Measurements from ENCODE around the gene VPS26C.
"Not testable (repeated sequence)": the region's sequence is repeated elsewhere in the genome, so short reads cannot be mapped to it uniquely, and the experiment has no call there.

VPS26C gene

GRCh38 chr21:37223804-37224345 lies 43.3 kb downstream of the VPS26C start:
- H3K36me3 ChIP-seq (ENCODE audit: control insufficient read depth, insufficient read depth, low read length): peaks cover 32% of the 10 kb centered on the region

GRCh38 chr21:37222248-37222647 lies 44.9 kb downstream of the VPS26C start:
- not testable (repeated sequence) for H3K27me3 ChIP-seq (ENCODE audit: control insufficient read depth, insufficient read depth, low read length); H3K9ac ChIP-seq (ENCODE audit: low read length); H3K4me1 ChIP-seq (ENCODE audit: control insufficient read depth, insufficient read depth, low read length); H3K27ac ChIP-seq (ENCODE audit: low read depth, low read length); H3K4me3 ChIP-seq (ENCODE audit: low read length)
- peaks cover 28% of the 10 kb centered on the region for H3K36me3 ChIP-seq (ENCODE audit: control insufficient read depth, insufficient read depth, low read length)

More at GRCh38 chr21:37223804-37224345, 43.3 kb downstream of the VPS26C start:
- H3K27ac ChIP-seq (ENCODE audit: low read depth, low read length): no peak overlapping the region
- no peaks in the 10 kb centered on the region for H3K4me1 ChIP-seq (ENCODE audit: control insufficient read depth, insufficient read depth, low read length)
- H3K9ac ChIP-seq (ENCODE audit: low read length): no peak overlapping the region
- no peaks in the 10 kb centered on the region for H3K27me3 ChIP-seq (ENCODE audit: control insufficient read depth, insufficient read depth, low read length)
- H3K4me3 ChIP-seq (ENCODE audit: low read length): no peak overlapping the region

- Histone ChIP-seq H3K9ac (ENCODE audit: low read length) (no peak overlapping the region), H3K4me3 (ENCODE audit: low read length) (peak overlapping the region; percentile 69), H3K27me3 (ENCODE audit: control insufficient read depth, insufficient read depth, low read length) (no peaks in the 10 kb centered on the region), H3K36me3 (ENCODE audit: control insufficient read depth, insufficient read depth, low read length) (peaks cover 18% of the 10 kb centered on the region), H3K27ac (ENCODE audit: low read depth, low read length) (peak overlapping the region; percentile 43), H3K4me1 (ENCODE audit: control insufficient read depth, insufficient read depth, low read length) (no peaks in the 10 kb centered on the region)
These were observed 46.0 kb downstream of the VPS26C start for GRCh38 chr21:37220981-37221664.

DNA sequence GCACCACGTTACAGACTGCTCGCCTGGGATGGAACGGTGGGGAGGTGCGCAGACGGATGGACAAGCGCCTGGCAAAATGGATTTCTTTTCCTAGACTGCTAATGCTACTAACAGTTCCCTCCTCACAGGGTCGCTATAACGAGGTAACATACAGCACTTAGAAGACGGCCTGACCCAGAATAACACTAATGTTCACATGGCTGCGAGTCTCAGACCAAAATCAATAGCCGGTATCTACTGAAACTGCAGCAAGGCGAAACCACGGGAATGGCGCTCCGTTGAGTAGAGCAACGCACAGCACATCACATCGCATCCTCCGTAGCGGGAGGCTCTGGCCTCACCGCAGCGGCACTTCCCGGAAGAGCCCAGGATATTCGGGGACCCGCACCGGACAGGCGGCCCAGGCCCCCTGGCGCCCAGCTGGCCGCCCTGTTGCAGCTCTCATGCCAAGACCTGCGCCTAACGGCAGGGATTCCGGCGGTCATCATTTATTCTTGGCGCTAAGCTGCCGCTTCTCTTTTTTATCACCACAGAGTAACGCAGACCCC lies 46.6 kb downstream of the VPS26C start:
- Histone ChIP-seq H3K4me3 (ENCODE audit: low read length) (peak overlapping the region; percentile 69), H3K9ac (ENCODE audit: low read length) (no peak overlapping the region), H3K27ac (ENCODE audit: low read depth, low read length) (no peak overlapping the region), H3K4me1 (ENCODE audit: control insufficient read depth, insufficient read depth, low read length) (no peaks in the 10 kb centered on the region), H3K36me3 (ENCODE audit: control insufficient read depth, insufficient read depth, low read length) (peaks cover 14% of the 10 kb centered on the region), H3K27me3 (ENCODE audit: control insufficient read depth, insufficient read depth, low read length) (no peaks in the 10 kb centered on the region)

DNA sequence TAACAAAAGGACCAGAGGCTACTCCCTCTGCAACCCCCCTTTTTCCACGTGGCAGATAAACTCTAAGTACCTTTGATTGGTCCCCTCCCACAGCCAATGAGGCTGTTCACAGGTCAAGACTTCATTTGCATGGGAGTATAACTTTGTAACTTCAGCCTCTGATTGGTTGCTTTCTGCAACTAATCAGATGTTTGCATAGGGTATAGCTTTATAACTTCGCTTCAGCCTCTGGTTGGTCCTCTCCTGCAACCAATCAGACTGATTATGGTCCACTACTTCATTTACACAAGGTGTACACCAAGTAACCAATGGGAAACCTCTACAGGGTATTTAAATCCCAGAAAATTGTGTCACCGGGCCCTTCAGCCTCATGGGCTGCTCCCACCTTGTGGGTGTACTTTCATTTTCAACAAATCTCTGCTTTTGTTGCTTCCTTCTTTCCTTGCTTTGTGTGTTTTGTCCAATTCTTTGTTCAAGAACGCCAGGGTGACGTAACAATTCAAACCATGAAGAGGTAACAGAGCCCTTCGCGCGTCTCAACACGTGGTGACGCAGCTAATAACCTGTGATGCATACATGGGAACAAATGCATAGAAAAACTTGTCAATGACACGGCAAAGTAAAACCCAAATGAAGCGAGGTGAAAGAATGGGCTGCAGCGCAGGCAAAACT lies 47.2 kb downstream of the VPS26C start:
- Histone ChIP-seq H3K36me3 (ENCODE audit: control insufficient read depth, insufficient read depth, low read length) (peaks cover 8% of the 10 kb centered on the region), H3K27ac (ENCODE audit: low read depth, low read length) (no peak overlapping the region), H3K4me3 (ENCODE audit: low read length) (peak overlapping the region; percentile 69), H3K9ac (ENCODE audit: low read length) (no peak overlapping the region), H3K27me3 (ENCODE audit: control insufficient read depth, insufficient read depth, low read length) (no peaks in the 10 kb centered on the region), H3K4me1 (ENCODE audit: control insufficient read depth, insufficient read depth, low read length) (no peaks in the 10 kb centered on the region)

GRCh38 chr21:37214952-37215351 lies 52.2 kb downstream of the VPS26C start:
- H3K4me3 ChIP-seq (ENCODE audit: low read length): no peak overlapping the region
- H3K27me3 ChIP-seq (ENCODE audit: control insufficient read depth, insufficient read depth, low read length): no peaks in the 10 kb centered on the region
- no peaks in the 10 kb centered on the region for H3K4me1 ChIP-seq (ENCODE audit: control insufficient read depth, insufficient read depth, low read length)
- H3K9ac ChIP-seq (ENCODE audit: low read length): no peak overlapping the region
- H3K27ac ChIP-seq (ENCODE audit: low read depth, low read length): no peak overlapping the region
- no peaks in the 10 kb centered on the region for H3K36me3 ChIP-seq (ENCODE audit: control insufficient read depth, insufficient read depth, low read length)

DNA sequence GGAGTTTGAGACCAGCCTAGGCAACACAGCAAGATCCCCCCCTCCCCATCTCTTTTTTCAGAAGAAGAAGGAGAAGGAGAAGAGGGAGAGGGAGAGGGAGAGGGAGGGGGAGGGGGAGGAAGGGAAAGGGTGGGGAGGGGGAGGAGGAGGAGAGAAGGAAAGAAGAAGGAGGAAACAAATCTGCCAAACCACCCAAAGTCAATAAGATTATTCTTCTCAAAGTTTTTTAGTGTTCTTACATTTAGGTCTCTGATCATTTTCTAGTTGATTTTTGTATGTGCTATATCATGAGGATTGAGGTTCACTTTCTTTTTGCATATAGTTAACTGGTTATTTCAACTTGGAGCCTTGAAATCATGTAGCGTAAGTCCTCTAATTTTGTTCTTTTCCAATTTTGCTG lies 56.3 kb downstream of the VPS26C start:
- H3K4me3 ChIP-seq (ENCODE audit: low read length): no peak overlapping the region
- no peak overlapping the region for H3K27ac ChIP-seq (ENCODE audit: low read depth, low read length)

GRCh38 chr21:37210130-37210529 lies 57.0 kb downstream of the VPS26C start:
- H3K4me1 ChIP-seq (ENCODE audit: control insufficient read depth, insufficient read depth, low read length): no peaks in the 10 kb centered on the region
- H3K36me3 ChIP-seq (ENCODE audit: control insufficient read depth, insufficient read depth, low read length): no peaks in the 10 kb centered on the region
- H3K4me3 ChIP-seq (ENCODE audit: low read length): no peak overlapping the region
- H3K27me3 ChIP-seq (ENCODE audit: control insufficient read depth, insufficient read depth, low read length): no peaks in the 10 kb centered on the region
- no peak overlapping the region for H3K9ac ChIP-seq (ENCODE audit: low read length)
- H3K27ac ChIP-seq (ENCODE audit: low read depth, low read length): no peak overlapping the region

More for the DNA sequence above, 56.3 kb downstream of the VPS26C start:
- no peak overlapping the region for H3K9ac ChIP-seq (ENCODE audit: low read length)
- no peaks in the 10 kb centered on the region for H3K27me3 ChIP-seq (ENCODE audit: control insufficient read depth, insufficient read depth, low read length)
- no peaks in the 10 kb centered on the region for H3K36me3 ChIP-seq (ENCODE audit: control insufficient read depth, insufficient read depth, low read length)
- H3K4me1 ChIP-seq (ENCODE audit: control insufficient read depth, insufficient read depth, low read length): no peaks in the 10 kb centered on the region

DNA sequence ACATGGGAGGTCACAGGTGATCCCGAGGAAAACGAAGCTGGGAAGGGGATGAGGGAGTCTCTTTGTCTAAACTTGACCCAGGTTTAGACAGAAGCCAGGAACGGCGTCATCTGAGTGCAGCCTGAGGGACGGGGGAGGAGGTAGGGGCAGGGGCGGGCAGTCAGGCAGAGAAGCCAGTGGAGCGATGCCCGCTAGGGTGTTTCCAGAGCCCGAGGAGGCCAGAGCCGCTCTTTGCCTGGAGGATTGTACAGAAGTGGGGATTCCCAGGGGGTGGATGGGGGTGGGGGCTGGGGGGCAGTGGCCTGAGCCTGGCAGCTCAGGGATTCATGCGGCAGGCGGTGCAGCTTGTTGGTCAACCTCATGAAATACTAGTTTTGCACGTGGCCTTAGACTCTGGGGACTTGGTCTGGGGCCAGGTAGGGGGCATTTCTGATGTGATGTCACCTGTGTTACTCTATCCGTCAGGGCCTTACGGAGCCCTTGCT lies 58.4 kb downstream of the VPS26C start:
- H3K36me3 ChIP-seq (ENCODE audit: control insufficient read depth, insufficient read depth, low read length): no peaks in the 10 kb centered on the region
- no peak overlapping the region for H3K27ac ChIP-seq (ENCODE audit: low read depth, low read length)
- H3K9ac ChIP-seq (ENCODE audit: low read length): no peak overlapping the region
- no peaks in the 10 kb centered on the region for H3K27me3 ChIP-seq (ENCODE audit: control insufficient read depth, insufficient read depth, low read length)
- H3K4me1 ChIP-seq (ENCODE audit: control insufficient read depth, insufficient read depth, low read length): no peaks in the 10 kb centered on the region
- H3K4me3 ChIP-seq (ENCODE audit: low read length): no peak overlapping the region

DNA sequence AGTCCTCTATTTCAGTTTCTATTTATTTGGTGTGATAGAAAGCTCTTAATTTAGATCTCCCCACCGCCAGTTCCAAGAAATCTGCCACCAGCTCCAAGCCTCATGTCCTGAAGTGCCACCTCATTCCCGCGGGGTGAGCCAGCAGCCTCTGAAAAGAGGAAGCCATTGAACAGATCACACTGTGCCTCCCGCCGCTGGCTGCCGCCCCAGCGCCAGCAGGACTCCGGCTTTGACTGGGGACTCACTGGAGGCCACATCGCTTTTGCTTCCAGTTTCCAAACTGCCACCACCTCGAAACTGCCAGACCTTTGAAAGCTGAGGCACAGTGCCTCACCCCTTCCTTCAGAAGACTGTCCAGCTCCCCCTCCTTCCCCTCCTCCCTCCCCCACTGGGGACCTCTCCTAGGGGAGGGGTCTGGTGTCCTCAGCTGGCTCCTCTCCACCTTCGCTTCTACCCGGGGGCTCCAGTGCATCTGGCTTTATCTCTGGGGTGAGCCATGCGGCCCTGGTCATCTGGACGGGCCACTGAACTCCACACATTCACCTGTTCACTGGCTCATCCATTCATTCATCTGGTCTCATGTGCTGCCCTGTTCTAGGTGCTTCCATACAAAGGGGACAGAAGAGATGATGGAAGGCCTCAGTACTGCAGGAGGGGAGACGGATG lies 58.9 kb downstream of the VPS26C start:
- Histone ChIP-seq H3K27ac (ENCODE audit: low read depth, low read length) (no peak overlapping the region), H3K9ac (ENCODE audit: low read length) (no peak overlapping the region), H3K4me3 (ENCODE audit: low read length) (peak overlapping the region; percentile 33), H3K4me1 (ENCODE audit: control insufficient read depth, insufficient read depth, low read length) (no peaks in the 10 kb centered on the region), H3K27me3 (ENCODE audit: control insufficient read depth, insufficient read depth, low read length) (no peaks in the 10 kb centered on the region), H3K36me3 (ENCODE audit: control insufficient read depth, insufficient read depth, low read length) (no peaks in the 10 kb centered on the region)

- H3K36me3 ChIP-seq (ENCODE audit: control insufficient read depth, insufficient read depth, low read length): peaks cover 3% of the 10 kb centered on the region
- no peak overlapping the region for H3K4me3 ChIP-seq (ENCODE audit: low read length)
- H3K9ac ChIP-seq (ENCODE audit: low read length): no peak overlapping the region
- no peaks in the 10 kb centered on the region for H3K27me3 ChIP-seq (ENCODE audit: control insufficient read depth, insufficient read depth, low read length)
- no peaks in the 10 kb centered on the region for H3K4me1 ChIP-seq (ENCODE audit: control insufficient read depth, insufficient read depth, low read length)
- no peak overlapping the region for H3K27ac ChIP-seq (ENCODE audit: low read depth, low read length)
These were observed 59.6 kb downstream of the VPS26C start for GRCh38 chr21:37207441-37208009.

DNA sequence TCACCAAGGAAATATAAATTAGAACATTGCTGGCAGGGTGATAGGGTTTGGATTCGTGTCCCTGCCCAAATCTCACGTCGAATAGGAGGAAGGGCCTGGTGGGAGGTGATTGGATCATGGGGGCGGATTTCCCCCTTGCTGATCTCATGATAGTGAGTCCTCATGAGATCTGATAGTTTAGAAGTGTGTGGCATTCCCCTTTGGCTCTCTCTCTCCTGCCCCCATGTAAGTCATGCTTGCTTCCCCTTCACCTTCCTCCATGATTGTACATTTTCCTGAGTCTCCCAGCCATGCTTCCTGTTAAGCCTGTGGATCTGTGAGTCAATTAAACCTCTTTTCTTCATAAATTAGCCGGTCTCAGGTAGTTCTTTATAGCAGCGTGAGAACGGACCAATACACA lies 60.6 kb downstream of the VPS26C start:
- H3K27ac ChIP-seq (ENCODE audit: low read depth, low read length): no peak overlapping the region

More for the DNA sequence above, 60.6 kb downstream of the VPS26C start:
- Histone ChIP-seq H3K4me1 (ENCODE audit: control insufficient read depth, insufficient read depth, low read length) (no peaks in the 10 kb centered on the region), H3K4me3 (ENCODE audit: low read length) (no peak overlapping the region), H3K9ac (ENCODE audit: low read length) (no peak overlapping the region), H3K36me3 (ENCODE audit: control insufficient read depth, insufficient read depth, low read length) (peaks cover 7% of the 10 kb centered on the region), H3K27me3 (ENCODE audit: control insufficient read depth, insufficient read depth, low read length) (no peaks in the 10 kb centered on the region)

Data from rectal smooth muscle tissue (tissue), 1 donor.